Peyer's patch (tissue), 4 donors: ENCODE results near the gene RBMS1. TPM values are rescaled to one million over a fixed set of nuclear protein-coding genes. Genes with fewer than 3 reads are reported as not detected.

Experiments used
- DNase-seq, 3 donors: peaks; one replicate each; pipeline ENCODE4 v3.0.0-alpha.2; 2017 to 2019
- H3K27ac ChIP-seq, 4 donors: fragments of 200-600 bp; sonication (generic); one replicate each; pipeline ENCODE4 v1.5.1; 2016 to 2019
- H3K27me3 ChIP-seq, 2 donors: fragments of 200-600 bp; sonication (generic); one replicate each; pipeline ENCODE4 v1.5.1; 2019
- H3K36me3 ChIP-seq, 3 donors: fragments of 200-600 bp; sonication (generic); one replicate each; pipeline ENCODE4 v1.5.1; 2016 to 2019
- H3K4me1 ChIP-seq, 4 donors: fragments of 200-600 bp; sonication (generic); one replicate each; pipeline ENCODE4 v1.5.1; 2016 to 2019
- H3K4me3 ChIP-seq, 4 donors: fragments of 200-600 bp; sonication (generic); 1 replicate in 3 of 4; 2 replicates in 1 of 4; pipeline ENCODE4 v1.5.1; 2016 to 2019; ENCODE audit warnings: mild to moderate bottlenecking in 1 of 4
- H3K9me3 ChIP-seq, 4 donors: fragments of 200-600 bp; sonication (generic); one replicate each; pipeline ENCODE4 v1.5.1; 2016 to 2019; ENCODE audit warnings: mild to moderate bottlenecking in 1 of 4
- POLR2A ChIP-seq, 2 donors: fragments of 450-650 bp; IDR thresholded peaks; one replicate each; pipeline ENCODE4 v1.5.1; 2017; ENCODE audit warnings: antibody characterized with exemption in 2 of 2, mild to moderate bottlenecking in 2 of 2, moderate library complexity in 2 of 2
- total RNA-seq, 4 donors: library from RNA; depleted of rRNA; stranded (reverse); fragments of >200 nt; gene quantifications; one replicate each; pipeline ENCODE4 v1.1.0, GENCODE V29; 2016
- TF ChIP-seq, protein P1 (sequence below), 6 experiments: fragments of 450-650 bp in 4 of 6; fragments of 200-600 bp in 2 of 6; sonication (generic) in 1 of 6; IDR thresholded peaks; one replicate each; pipeline ENCODE4 v1.5.1; 2017 to 2019; ENCODE audit warnings: antibody characterized with exemption in 6 of 6, mild to moderate bottlenecking in 3 of 6, moderate library complexity in 1 of 6

The RBMS1 gene
- total RNA-seq, 4 donors from 2014 or later: 10.5 to 41.3 (median 18.5) TPM

DNA sequence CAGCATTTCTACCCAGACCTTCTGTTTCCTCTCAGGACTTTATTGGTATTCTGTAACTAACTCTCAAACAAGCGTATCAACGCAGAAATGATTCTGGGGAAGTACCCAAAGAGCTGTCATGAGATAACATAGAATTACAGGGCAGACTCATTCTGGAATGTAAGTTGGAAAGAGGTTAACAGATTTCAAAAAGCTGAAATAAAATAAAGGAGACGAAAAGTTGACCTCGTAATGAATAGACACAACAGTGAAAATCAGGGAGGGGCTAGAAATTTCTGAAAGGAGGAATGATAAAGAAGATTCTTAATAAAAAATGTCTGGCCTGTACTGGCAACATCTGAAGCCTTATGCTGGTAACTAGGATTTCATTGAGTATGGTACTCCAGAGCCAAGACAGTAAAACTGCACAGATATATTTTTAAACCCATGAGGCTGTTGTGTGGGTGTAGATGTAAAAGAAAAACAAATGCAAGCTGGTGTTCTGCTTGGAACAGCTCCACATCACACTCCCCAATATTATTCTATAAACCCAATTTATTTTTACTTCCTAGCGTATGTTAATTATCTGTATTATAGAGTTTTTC is 23.9 kb downstream of the RBMS1 start:
- no peaks in the 10 kb centered on the region for H3K36me3 ChIP-seq
- H3K9me3 ChIP-seq: no peaks in the 10 kb centered on the region
- H3K27ac ChIP-seq: peak overlapping the region in 2 of 4 donors; percentile 23 to 31
- no peak for DNase-seq
- H3K27me3 ChIP-seq: no peaks in the 10 kb centered on the region
- no peak for TF ChIP-seq POLR2A (IDR thresholded peaks at IDR 0.05)
- TF ChIP-seq, protein P1, sequence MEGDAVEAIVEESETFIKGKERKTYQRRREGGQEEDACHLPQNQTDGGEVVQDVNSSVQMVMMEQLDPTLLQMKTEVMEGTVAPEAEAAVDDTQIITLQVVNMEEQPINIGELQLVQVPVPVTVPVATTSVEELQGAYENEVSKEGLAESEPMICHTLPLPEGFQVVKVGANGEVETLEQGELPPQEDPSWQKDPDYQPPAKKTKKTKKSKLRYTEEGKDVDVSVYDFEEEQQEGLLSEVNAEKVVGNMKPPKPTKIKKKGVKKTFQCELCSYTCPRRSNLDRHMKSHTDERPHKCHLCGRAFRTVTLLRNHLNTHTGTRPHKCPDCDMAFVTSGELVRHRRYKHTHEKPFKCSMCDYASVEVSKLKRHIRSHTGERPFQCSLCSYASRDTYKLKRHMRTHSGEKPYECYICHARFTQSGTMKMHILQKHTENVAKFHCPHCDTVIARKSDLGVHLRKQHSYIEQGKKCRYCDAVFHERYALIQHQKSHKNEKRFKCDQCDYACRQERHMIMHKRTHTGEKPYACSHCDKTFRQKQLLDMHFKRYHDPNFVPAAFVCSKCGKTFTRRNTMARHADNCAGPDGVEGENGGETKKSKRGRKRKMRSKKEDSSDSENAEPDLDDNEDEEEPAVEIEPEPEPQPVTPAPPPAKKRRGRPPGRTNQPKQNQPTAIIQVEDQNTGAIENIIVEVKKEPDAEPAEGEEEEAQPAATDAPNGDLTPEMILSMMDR (IDR thresholded peaks at IDR 0.05): no peak
- no peak overlapping the region for H3K4me3 ChIP-seq
- no peaks in the 10 kb centered on the region for H3K4me1 ChIP-seq

DNA sequence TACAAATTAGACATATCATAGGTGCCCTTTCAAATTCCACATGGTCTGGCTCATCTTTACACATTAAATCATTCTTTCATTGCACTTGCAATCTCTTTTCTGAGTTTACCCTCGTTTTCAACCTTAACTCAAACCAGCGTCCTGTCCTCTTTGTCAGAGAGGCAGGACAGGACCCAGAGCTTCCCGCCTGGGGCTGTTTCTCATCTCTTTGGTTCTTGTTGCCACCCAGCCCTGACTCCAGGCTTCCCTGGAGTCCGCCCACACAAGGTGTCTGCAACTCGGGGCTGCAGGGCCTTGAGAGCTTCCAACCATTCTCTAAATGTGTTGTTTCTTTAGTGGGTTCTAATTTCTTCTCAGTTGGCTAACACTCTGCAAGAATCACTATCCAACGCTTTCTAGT is 24.4 kb downstream of the RBMS1 start:
- H3K27ac ChIP-seq: peak overlapping the region in 2 of 4 donors; percentile 23 to 31

DNA sequence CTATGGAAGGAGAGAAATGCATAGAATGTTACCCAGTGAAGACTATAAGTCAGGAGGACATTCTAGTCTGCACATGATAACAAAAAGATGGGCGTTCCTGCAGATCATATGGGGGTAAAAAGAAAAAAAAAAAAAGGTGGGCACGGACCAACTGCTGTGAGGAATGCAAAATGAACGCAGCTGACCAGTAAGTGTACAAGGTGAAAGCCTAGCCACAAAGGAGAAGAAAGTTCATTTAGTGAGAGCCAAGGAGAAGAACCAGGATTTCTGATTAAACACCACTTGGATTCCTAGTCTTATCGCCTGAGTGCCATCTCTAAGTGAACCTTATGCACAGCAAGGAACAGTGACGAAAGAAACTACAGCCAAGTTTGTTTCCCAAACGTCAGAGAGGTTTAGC is 26.5 kb downstream of the RBMS1 start:
- no peaks in the 10 kb centered on the region for H3K36me3 ChIP-seq
- no peaks in the 10 kb centered on the region for H3K4me1 ChIP-seq
- no peaks in the 10 kb centered on the region for H3K27me3 ChIP-seq
- no peak for DNase-seq
- H3K4me3 ChIP-seq: no peak overlapping the region
- no peak overlapping the region for H3K27ac ChIP-seq
- TF ChIP-seq, protein P1 (IDR thresholded peaks at IDR 0.05): no peak
- no peak for TF ChIP-seq POLR2A (IDR thresholded peaks at IDR 0.05)
- H3K9me3 ChIP-seq: no peaks in the 10 kb centered on the region

More for the DNA sequence above, 24.4 kb downstream of the RBMS1 start:
- Histone ChIP-seq H3K9me3 (no peaks in the 10 kb centered on the region), H3K4me3 (no peak overlapping the region), H3K4me1 (no peaks in the 10 kb centered on the region), H3K27me3 (no peaks in the 10 kb centered on the region), H3K36me3 (no peaks in the 10 kb centered on the region)
- no peak for DNase-seq
- no peak for TF ChIP-seq POLR2A (IDR thresholded peaks at IDR 0.05)
- TF ChIP-seq, protein P1 (IDR thresholded peaks at IDR 0.05): no peak

DNA sequence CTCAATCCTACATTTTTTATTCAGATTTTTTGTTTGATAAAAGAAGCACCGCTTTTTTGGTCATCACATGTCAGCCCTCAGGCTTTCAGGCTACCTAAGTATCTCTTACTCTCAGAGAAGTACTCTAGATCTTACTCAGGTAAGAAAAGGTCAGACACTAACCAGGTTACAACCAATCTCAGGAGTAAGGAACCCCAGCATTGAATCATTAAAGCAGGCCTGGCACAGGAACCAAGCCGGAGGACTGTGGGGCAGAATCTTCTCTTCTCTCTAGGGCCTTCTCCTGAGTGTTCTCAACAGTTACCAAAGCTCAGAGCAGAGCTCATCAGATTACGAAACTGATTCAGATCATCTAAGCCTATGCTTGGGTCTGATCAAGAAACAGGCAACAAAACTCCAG is 28.2 kb downstream of the RBMS1 start:
- Histone ChIP-seq H3K36me3 (no peaks in the 10 kb centered on the region), H3K27me3 (no peaks in the 10 kb centered on the region), H3K4me1 (no peaks in the 10 kb centered on the region), H3K4me3 (no peak overlapping the region), H3K27ac (peak overlapping the region in 1 of 4 donors; percentile 43), H3K9me3 (no peaks in the 10 kb centered on the region)
- no peak for DNase-seq
- TF ChIP-seq, protein P1 (IDR thresholded peaks at IDR 0.05): no peak
- TF ChIP-seq POLR2A (IDR thresholded peaks at IDR 0.05): no peak

DNA sequence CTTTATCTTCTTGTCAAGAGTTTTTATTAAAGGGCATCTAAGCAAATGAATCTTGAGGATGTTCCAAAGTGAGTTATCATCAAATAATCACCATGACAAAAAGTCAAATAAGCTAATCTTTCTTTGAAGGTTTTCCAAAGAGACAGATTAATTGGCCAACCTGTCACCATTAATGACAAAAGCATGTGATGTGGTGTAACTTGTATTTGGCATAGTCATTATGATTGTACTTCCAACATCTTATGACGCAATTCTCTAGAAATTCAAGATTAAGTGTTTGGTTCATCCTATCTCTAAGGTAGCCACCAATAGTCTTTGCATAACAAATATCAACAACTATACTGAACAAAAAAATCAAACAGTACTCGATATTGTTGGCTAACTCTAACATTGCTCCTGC is 28.6 kb downstream of the RBMS1 start:
- Histone ChIP-seq H3K27ac (peak overlapping the region in 1 of 4 donors; percentile 43), H3K4me3 (no peak overlapping the region), H3K9me3 (no peaks in the 10 kb centered on the region), H3K27me3 (no peaks in the 10 kb centered on the region), H3K36me3 (no peaks in the 10 kb centered on the region), H3K4me1 (no peaks in the 10 kb centered on the region)
- TF ChIP-seq, protein P1 (IDR thresholded peaks at IDR 0.05): no peak
- no peak for TF ChIP-seq POLR2A (IDR thresholded peaks at IDR 0.05)
- DNase-seq: no peak

DNA sequence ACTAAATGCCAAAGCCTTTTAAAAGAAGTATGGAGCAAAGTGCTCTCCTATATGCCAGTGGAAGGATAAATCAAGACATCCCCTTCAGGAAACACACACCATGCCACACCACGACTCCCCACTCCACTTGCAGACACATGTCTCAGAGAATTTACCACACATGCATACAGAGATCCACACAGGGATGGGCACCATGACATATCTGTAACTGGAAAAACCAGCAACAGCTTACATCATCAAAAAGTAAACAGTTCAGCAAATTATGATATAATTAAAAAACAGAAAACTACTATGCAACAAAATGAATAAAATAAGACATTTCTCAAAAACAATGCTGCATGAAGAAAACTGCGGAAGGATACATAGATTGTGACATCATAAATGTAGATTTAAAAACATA is 29.6 kb downstream of the RBMS1 start:
- TF ChIP-seq, protein P1 (IDR thresholded peaks at IDR 0.05): no peak
- no peak for TF ChIP-seq POLR2A (IDR thresholded peaks at IDR 0.05)
- Histone ChIP-seq H3K27me3 (no peaks in the 10 kb centered on the region), H3K36me3 (no peaks in the 10 kb centered on the region), H3K27ac (no peak overlapping the region), H3K4me3 (no peak overlapping the region), H3K9me3 (no peaks in the 10 kb centered on the region), H3K4me1 (no peaks in the 10 kb centered on the region)
- no peak for DNase-seq
